Measurements from ENCODE around the gene EIF6.

The EIF6 gene

DNA sequence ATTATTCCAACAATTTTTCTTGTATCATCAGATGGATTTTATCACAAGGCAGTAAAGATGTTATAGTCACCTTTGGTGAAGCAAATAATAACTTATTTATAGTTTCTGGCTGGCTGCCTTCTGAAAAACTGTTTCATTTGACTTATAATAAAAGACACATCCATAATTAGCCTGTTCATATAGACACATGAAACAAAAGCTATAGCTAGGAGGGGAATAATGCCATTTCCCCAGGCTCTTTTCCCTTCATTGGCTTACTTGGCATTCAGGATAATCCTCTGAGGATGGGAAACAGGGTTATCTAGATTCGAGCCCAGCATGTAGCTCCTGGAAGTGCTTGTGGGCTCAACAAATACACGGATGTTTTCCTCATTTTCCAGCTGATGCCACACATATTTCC, 40.6 kb downstream of the EIF6 start:
- H3K36me3 ChIP-seq (ENCODE audit: insufficient read depth, low read length), result no peaks in the 10 kb centered on the region
- H3K27ac ChIP-seq (ENCODE audit: low read depth, low read length), result no peak overlapping the region
- no peak overlapping the region for H3K4me3 ChIP-seq (ENCODE audit: low read depth in 1 of 2, low read length in 2 of 2)
- H3K27me3 ChIP-seq (ENCODE audit: control insufficient read depth in 1 of 2, insufficient read depth in 2 of 2, low read length in 2 of 2), result no peaks in the 10 kb centered on the region
- H3K4me1 ChIP-seq (ENCODE audit: insufficient read depth, low read length), result no peaks in the 10 kb centered on the region
- no peaks in the 10 kb centered on the region for H3K9me3 ChIP-seq (ENCODE audit: low read length)
- no peak overlapping the region for H3K9ac ChIP-seq (ENCODE audit: low read length)

DNA sequence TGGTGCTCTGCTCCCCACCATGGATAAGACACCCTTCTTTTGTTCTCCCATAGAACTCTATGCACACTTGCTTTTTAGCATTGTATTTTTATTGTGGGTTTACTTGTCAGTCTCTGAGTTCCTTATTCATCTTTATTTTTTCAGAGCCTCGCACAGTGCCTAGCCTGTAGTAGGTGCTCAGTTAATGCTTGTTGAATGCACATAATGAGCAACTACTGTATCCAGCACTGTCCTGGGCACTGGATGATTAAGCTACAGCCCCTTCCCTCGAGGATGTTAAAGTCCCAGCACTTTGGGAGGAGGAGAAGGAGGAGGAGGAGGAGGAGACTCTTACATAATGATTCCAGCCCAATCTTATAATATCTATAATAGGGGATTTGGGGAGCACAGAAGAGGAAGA, 41.3 kb downstream of the EIF6 start:
- no peak overlapping the region for H3K27ac ChIP-seq (ENCODE audit: low read depth, low read length)
- no peaks in the 10 kb centered on the region for H3K9me3 ChIP-seq (ENCODE audit: low read length)
- H3K4me3 ChIP-seq (ENCODE audit: low read depth in 1 of 2, low read length in 2 of 2), result no peak overlapping the region
- no peak overlapping the region for H3K9ac ChIP-seq (ENCODE audit: low read length)
- no peaks in the 10 kb centered on the region for H3K27me3 ChIP-seq (ENCODE audit: control insufficient read depth in 1 of 2, insufficient read depth in 2 of 2, low read length in 2 of 2)
- H3K4me1 ChIP-seq (ENCODE audit: insufficient read depth, low read length), result no peaks in the 10 kb centered on the region
- no peaks in the 10 kb centered on the region for H3K36me3 ChIP-seq (ENCODE audit: insufficient read depth, low read length)

DNA sequence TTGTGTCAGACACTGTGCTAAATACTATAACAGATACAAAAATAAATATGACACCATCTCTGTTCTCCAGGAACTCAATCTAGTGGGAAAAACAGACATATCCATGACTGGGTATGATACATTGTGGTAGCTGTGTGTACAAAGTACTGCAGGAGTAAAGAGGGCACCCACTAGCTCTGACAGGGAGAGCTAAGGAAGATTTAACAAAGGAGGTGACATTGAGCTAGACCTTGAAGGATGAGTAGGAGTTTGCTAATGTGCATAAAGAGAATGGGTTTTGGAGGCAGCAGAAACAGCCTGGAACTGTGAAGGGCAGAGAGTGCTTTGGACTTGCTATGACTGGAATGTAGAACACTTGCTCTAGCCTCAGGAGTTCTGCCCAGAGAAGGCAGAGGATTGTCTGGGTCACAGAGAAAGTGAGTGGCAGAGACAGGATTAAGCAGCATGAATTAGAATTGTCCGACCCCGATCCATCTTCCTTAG, 43.7 kb downstream of the EIF6 start:
- no peaks in the 10 kb centered on the region for H3K27me3 ChIP-seq (ENCODE audit: control insufficient read depth in 1 of 2, insufficient read depth in 2 of 2, low read length in 2 of 2)
- no peaks in the 10 kb centered on the region for H3K36me3 ChIP-seq (ENCODE audit: insufficient read depth, low read length)
- no peak overlapping the region for H3K9ac ChIP-seq (ENCODE audit: low read length)
- H3K4me3 ChIP-seq (ENCODE audit: low read depth in 1 of 2, low read length in 2 of 2), result no peak overlapping the region
- no peaks in the 10 kb centered on the region for H3K9me3 ChIP-seq (ENCODE audit: low read length)
- no peak overlapping the region for H3K27ac ChIP-seq (ENCODE audit: low read depth, low read length)
- H3K4me1 ChIP-seq (ENCODE audit: insufficient read depth, low read length), result no peaks in the 10 kb centered on the region

DNA sequence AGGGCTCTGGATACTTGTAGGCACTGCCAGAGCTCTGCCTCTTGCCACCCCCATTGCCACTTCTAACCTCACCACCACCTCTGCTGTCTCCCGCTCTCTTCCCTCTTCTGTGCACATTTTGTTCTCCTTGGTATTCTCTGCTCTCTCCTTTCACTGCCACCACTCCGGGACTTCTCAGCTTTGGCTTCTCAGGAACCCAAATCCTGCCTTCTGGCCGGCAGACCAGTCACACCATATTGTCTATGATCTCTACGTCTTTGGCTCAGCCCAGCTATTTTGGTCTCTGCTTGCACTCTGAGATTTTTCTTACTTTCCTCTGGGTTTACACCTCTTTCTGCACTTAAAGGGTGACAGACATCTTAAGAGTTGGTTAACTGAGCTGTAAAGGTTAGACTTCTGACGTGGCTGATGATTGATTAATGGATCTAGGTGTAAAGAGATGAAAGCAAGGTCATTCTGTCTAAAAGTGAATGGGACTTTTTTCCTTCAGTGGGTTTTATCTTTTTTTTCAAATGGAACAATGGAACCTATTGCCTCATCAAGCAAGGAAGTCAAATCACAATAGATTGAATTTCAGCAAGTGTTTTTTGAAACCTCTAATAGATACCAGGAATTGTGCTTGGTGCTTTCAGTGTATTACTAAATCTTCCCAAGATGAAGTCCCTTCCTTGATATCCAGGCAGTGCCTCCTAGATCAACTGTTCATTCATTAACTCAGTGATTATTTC, 44.3 kb downstream of the EIF6 start:
- no peak overlapping the region for H3K27ac ChIP-seq (ENCODE audit: low read depth, low read length)
- no peak overlapping the region for H3K4me3 ChIP-seq (ENCODE audit: low read depth in 1 of 2, low read length in 2 of 2)
- no peaks in the 10 kb centered on the region for H3K4me1 ChIP-seq (ENCODE audit: insufficient read depth, low read length)
- H3K27me3 ChIP-seq (ENCODE audit: control insufficient read depth in 1 of 2, insufficient read depth in 2 of 2, low read length in 2 of 2), result no peaks in the 10 kb centered on the region
- H3K9ac ChIP-seq (ENCODE audit: low read length), result no peak overlapping the region
- no peaks in the 10 kb centered on the region for H3K9me3 ChIP-seq (ENCODE audit: low read length)
- H3K36me3 ChIP-seq (ENCODE audit: insufficient read depth, low read length), result no peaks in the 10 kb centered on the region

DNA sequence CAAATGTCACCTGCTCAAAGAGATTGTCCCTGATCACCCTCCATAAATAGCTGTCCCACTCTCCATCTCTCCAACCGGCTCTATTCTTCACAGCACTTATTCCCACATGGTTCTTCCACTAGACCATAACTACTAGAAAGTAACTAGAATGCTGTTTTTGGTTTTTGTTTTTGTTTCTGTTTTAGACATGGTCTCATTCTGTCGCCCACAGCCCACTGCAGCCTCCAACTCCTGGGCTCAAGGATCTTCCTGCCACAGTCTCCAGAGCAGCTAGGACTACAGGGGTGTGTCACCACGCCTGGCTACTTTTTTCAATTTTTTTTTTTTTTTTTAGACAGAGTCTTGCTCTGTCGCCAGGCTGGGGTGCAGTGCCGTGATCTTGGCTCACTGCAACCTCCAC, 45.8 kb downstream of the EIF6 start:
- Histone ChIP-seq H3K9me3 (ENCODE audit: low read length) (no peaks in the 10 kb centered on the region), H3K36me3 (ENCODE audit: insufficient read depth, low read length) (no peaks in the 10 kb centered on the region), H3K27me3 (ENCODE audit: control insufficient read depth in 1 of 2, insufficient read depth in 2 of 2, low read length in 2 of 2) (no peaks in the 10 kb centered on the region), H3K27ac (ENCODE audit: low read depth, low read length) (no peak overlapping the region), H3K4me1 (ENCODE audit: insufficient read depth, low read length) (no peaks in the 10 kb centered on the region), H3K4me3 (ENCODE audit: low read depth in 1 of 2, low read length in 2 of 2) (no peak overlapping the region), H3K9ac (ENCODE audit: low read length) (no peak overlapping the region)

DNA sequence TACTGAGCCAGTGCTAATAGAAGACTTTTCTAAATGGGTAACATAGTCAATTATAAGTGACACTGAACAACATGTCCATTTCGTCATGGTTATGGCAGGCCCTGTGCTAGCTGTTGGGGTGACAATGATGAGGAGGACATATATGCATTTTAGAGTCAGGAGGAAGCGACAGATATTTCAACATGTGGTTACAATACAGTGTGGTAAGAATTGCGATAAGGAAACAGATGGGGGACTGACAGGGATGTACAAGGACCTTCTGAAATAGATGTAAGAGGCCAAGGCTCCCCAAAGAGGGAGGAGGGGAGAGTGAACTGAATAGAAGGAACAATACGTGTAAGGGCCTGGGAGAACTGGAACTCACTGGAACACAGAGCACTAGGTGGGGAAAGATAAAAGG, 46.4 kb downstream of the EIF6 start:
- H3K27me3 ChIP-seq (ENCODE audit: control insufficient read depth in 1 of 2, insufficient read depth in 2 of 2, low read length in 2 of 2), result no peaks in the 10 kb centered on the region
- H3K4me3 ChIP-seq (ENCODE audit: low read depth in 1 of 2, low read length in 2 of 2), result no peak overlapping the region
- H3K27ac ChIP-seq (ENCODE audit: low read depth, low read length), result no peak overlapping the region
- no peaks in the 10 kb centered on the region for H3K36me3 ChIP-seq (ENCODE audit: insufficient read depth, low read length)
- H3K9ac ChIP-seq (ENCODE audit: low read length), result no peak overlapping the region
- H3K9me3 ChIP-seq (ENCODE audit: low read length), result no peaks in the 10 kb centered on the region
- H3K4me1 ChIP-seq (ENCODE audit: insufficient read depth, low read length), result no peaks in the 10 kb centered on the region

DNA sequence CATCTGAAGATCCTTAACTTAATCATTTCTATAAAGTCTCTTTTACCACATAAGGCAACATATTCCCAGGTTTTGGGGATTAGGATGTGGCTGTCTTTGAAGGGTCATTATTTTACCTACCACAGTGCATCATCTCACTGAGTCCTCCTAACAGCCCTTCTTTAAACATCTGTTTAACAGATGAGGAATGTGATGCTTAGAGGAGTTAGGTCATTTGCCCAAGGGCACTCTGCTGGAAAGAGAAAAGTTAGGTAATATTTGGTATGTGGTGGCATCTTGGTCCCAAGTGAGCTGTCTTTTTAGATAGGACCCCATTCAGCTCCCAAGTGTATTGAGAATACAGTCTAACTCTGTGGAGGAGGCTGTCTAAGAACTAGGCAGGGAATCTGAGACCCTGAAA, 47.1 kb downstream of the EIF6 start:
- H3K4me1 ChIP-seq (ENCODE audit: insufficient read depth, low read length), result no peaks in the 10 kb centered on the region
- H3K36me3 ChIP-seq (ENCODE audit: insufficient read depth, low read length), result no peaks in the 10 kb centered on the region
- no peak overlapping the region for H3K4me3 ChIP-seq (ENCODE audit: low read depth in 1 of 2, low read length in 2 of 2)

DNA sequence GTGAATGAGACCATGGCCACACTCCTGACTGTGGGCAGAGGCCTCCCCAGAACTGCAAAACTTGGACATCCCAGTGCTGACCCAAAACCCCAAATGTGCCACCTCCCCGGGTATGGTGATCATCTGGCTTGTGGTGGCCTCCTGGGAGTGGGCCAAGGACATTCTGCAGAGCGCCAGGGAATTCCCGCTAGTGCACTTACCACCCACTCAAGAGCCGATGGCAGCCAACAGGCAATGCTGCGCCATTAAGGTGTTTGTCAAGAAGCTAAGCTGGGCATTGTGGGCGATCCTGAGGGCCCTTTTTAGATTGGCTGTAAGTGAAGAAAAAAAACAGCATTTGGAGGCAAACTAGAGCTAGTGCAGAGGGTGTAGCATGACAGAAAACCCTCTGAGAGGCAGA, 48.7 kb downstream of the EIF6 start:
- H3K9me3 ChIP-seq (ENCODE audit: low read length), result no peaks in the 10 kb centered on the region
- H3K4me3 ChIP-seq (ENCODE audit: low read depth in 1 of 2, low read length in 2 of 2), result no peak overlapping the region
- H3K9ac ChIP-seq (ENCODE audit: low read length), result no peak overlapping the region
- no peaks in the 10 kb centered on the region for H3K36me3 ChIP-seq (ENCODE audit: insufficient read depth, low read length)
- no peaks in the 10 kb centered on the region for H3K27me3 ChIP-seq (ENCODE audit: control insufficient read depth in 1 of 2, insufficient read depth in 2 of 2, low read length in 2 of 2)
- H3K4me1 ChIP-seq (ENCODE audit: insufficient read depth, low read length), result no peaks in the 10 kb centered on the region
- H3K27ac ChIP-seq (ENCODE audit: low read depth, low read length), result no peak overlapping the region

More for the DNA sequence above, 47.1 kb downstream of the EIF6 start:
- Histone ChIP-seq H3K27me3 (ENCODE audit: control insufficient read depth in 1 of 2, insufficient read depth in 2 of 2, low read length in 2 of 2) (no peaks in the 10 kb centered on the region), H3K27ac (ENCODE audit: low read depth, low read length) (no peak overlapping the region), H3K9ac (ENCODE audit: low read length) (no peak overlapping the region), H3K9me3 (ENCODE audit: low read length) (no peaks in the 10 kb centered on the region)

DNA sequence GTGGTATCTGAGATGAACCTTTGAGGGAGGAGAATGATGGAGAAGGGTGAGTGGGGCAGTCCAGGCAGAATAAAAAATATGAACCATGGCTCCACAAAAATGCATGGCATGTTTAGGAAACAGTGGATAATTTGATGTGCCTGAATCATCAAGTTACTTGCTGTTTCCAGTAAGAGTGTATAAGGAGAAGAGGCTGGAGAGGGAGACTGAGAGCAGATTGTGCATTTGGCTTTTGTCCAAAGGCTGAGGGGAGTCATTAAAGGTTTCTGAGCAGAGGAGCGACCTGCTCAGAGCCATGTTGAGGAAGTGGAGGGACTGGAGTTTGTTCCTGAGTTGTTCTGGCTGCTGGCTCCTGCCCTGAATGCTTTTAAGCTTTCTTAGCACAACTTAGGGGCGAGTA, 52.0 kb downstream of the EIF6 start:
- H3K9me3 ChIP-seq (ENCODE audit: low read length), result no peaks in the 10 kb centered on the region
- no peak overlapping the region for H3K9ac ChIP-seq (ENCODE audit: low read length)
- no peak overlapping the region for H3K4me3 ChIP-seq (ENCODE audit: low read depth in 1 of 2, low read length in 2 of 2)
- H3K36me3 ChIP-seq (ENCODE audit: insufficient read depth, low read length), result no peaks in the 10 kb centered on the region
- H3K4me1 ChIP-seq (ENCODE audit: insufficient read depth, low read length), result no peaks in the 10 kb centered on the region
- H3K27ac ChIP-seq (ENCODE audit: low read depth, low read length), result no peak overlapping the region
- H3K27me3 ChIP-seq (ENCODE audit: control insufficient read depth in 1 of 2, insufficient read depth in 2 of 2, low read length in 2 of 2), result no peaks in the 10 kb centered on the region
